Keratinocyte (primary cell): Measurements from ENCODE around the gene CUL2. TPM values are rescaled to one million over a fixed set of nuclear protein-coding genes. Genes with fewer than 3 reads are reported as not detected.

Experiments used
- DNase-seq: peaks from one replicate; pipeline ENCODE4 v3.0.0-alpha.2; 2011; ENCODE audit warnings: low read depth, missing footprints, low spot score
- FAIRE-seq: peaks from 2 replicates; lab custom pipeline; 2011; peaks lifted over from hg19 to GRCh38; lab: Jason Lieb, UNC
- H2AFZ ChIP-seq: 2 replicates; pipeline ENCODE4 v1.6.0; 2012; ENCODE audit warnings: low read length, control low read depth, inconsistent platforms; ENCODE audit not compliant: control insufficient read depth
- H3K27ac ChIP-seq: 2 replicates; pipeline ENCODE4 v1.5.1; 2011; ENCODE audit warnings: low read length; ENCODE audit not compliant: control insufficient read depth, insufficient read depth
- H3K27me3 ChIP-seq: 3 replicates; pipeline ENCODE4 v1.6.0; 2011; ENCODE audit warnings: low read length; ENCODE audit not compliant: control insufficient read depth, insufficient read depth; ENCODE audit errors: extremely low read depth
- H3K36me3 ChIP-seq, 2 experiments: 2 replicates in 1 of 2; 3 replicates in 1 of 2; pipeline ENCODE4 v1.5.1; 2011; ENCODE audit warnings: low read length in 2 of 2, mild to moderate bottlenecking in 1 of 2; ENCODE audit not compliant: control insufficient read depth in 2 of 2, insufficient read depth in 2 of 2; ENCODE audit errors: extremely low read depth in 1 of 2
- H3K4me1 ChIP-seq: 3 replicates; pipeline ENCODE4 v1.5.1; 2011; ENCODE audit warnings: low read length; ENCODE audit not compliant: control insufficient read depth, insufficient read depth; ENCODE audit errors: extremely low read depth
- H3K4me2 ChIP-seq: 3 replicates; pipeline ENCODE4 v1.6.0; 2011; ENCODE audit warnings: low read depth, low read length; ENCODE audit not compliant: control insufficient read depth, insufficient read depth; ENCODE audit errors: extremely low read depth
- H3K4me3 ChIP-seq, 3 experiments: fragments of 200-600 bp in 1 of 3; sonication (generic) in 1 of 3; 2 replicates in 2 of 3; 3 replicates in 1 of 3; pipeline ENCODE4 v1.5.1; 2011 to 2016; ENCODE audit warnings: low read length in 3 of 3, mild to moderate bottlenecking in 3 of 3, control low read depth in 2 of 3, inconsistent platforms in 1 of 3, low read depth in 1 of 3, mixed read lengths in 1 of 3, mixed run types in 1 of 3, moderate library complexity in 1 of 3; ENCODE audit not compliant: control insufficient read depth in 2 of 3, insufficient read depth in 2 of 3; ENCODE audit errors: extremely low read depth in 1 of 3
- H3K79me2 ChIP-seq: 2 replicates; pipeline ENCODE4 v1.6.0; 2012; ENCODE audit warnings: low read length; ENCODE audit not compliant: control insufficient read depth, insufficient read depth
- H3K9ac ChIP-seq: 3 replicates; pipeline ENCODE4 v1.6.0; 2011; ENCODE audit warnings: low read length; ENCODE audit not compliant: control insufficient read depth, insufficient read depth; ENCODE audit errors: extremely low read depth
- H3K9me1 ChIP-seq: 3 replicates; pipeline ENCODE4 v1.6.0; 2011; ENCODE audit warnings: low read length; ENCODE audit not compliant: control insufficient read depth, insufficient read depth; ENCODE audit errors: extremely low read depth
- H3K9me3 ChIP-seq: 2 replicates; pipeline ENCODE4 v1.5.1; 2012; ENCODE audit warnings: low read depth, low read length; ENCODE audit not compliant: control insufficient read depth
- H4K20me1 ChIP-seq: 3 replicates; pipeline ENCODE4 v1.6.0; 2011; ENCODE audit warnings: low read length; ENCODE audit not compliant: control insufficient read depth, insufficient read depth; ENCODE audit errors: extremely low read depth
- EZH2 ChIP-seq: IDR thresholded peaks from one replicate; pipeline ENCODE4 v1.6.1; 2012; ENCODE audit warnings: inconsistent platforms, mild to moderate bottlenecking, low read length, moderate library complexity
- dilution Hi-C: fragments of 300-500 bp; cut with MboI; formaldehyde crosslinking; loops from one replicate; pipeline ENCODE4 v1.7.0; 2020; ENCODE audit warnings: low sequenced_read_pairs; ENCODE audit not compliant: extremely low pct_ligation_motif_present
- polyA plus RNA-seq, 5 experiments: library from polyadenylated mRNA; depleted of rRNA in 3 of 5; stranded (reverse) in 3 of 5; stranded (forward) in 1 of 5; unstranded in 1 of 5; fragments of >200 nt; gene quantifications; 1 replicate in 1 of 5; 2 replicates in 3 of 5; 3 replicates in 1 of 5; pipeline versions ENCODE4 v1.2.1 to v1.2.3, GENCODE V29; 2011 to 2012; ENCODE audit warnings: missing spikeins in 2 of 5, low read depth in 1 of 5, low replicate concordance in 1 of 5
- TF ChIP-seq, protein P1 (sequence below), 3 experiments: IDR thresholded peaks in 1 of 3; conservative IDR thresholded peaks in 1 of 3; optimal IDR thresholded peaks in 1 of 3; 2 replicates in 2 of 3; 3 replicates in 1 of 3; pipeline versions ENCODE3 to v1.5.1; 2011; ENCODE audit warnings: low read length in 3 of 3, mild to moderate bottlenecking in 3 of 3, moderate library complexity in 2 of 3, control low read depth in 1 of 3, inconsistent platforms in 1 of 3; ENCODE audit not compliant: insufficient read depth in 2 of 3; ENCODE audit errors: extremely low read depth in 1 of 3

Gene CUL2
- polyA plus RNA-seq, 1 donor (not counting 4 experiments of a cell fraction or from before 2014, with no cell fraction given), result 39.7 TPM

DNA sequence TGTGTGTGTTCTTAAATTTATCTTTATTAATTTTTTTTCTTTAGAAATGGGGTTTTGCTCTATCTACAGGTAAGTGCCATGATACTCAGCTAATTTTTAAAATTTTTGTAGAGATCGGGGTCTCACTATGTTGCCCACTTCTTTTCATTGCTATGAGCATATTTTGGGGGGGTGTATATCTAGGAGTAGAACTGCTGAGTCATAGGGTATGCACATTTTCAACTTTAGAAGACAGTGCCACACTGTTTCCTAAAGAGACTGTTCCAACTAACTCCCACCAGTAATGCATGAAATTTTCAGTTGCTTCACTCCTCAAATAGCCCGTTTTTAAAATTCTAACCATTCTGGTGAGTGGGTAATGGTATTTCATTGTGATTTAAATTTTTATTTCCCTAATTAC lies 108.3 kb downstream of the CUL2 start:
- Histone ChIP-seq H3K27ac (no peak overlapping the region), H3K4me1 (peaks cover 12% of the 10 kb centered on the region), H2AFZ (no peak overlapping the region), H3K4me3 (no peak overlapping the region), H3K79me2 (no peaks in the 10 kb centered on the region), H3K36me3 (no peaks in the 10 kb centered on the region), H3K9me3 (no peaks in the 10 kb centered on the region), H3K9me1 (no peaks in the 10 kb centered on the region), H4K20me1 (no peaks in the 10 kb centered on the region), H3K9ac (no peak overlapping the region), H3K27me3 (no peaks in the 10 kb centered on the region), H3K4me2 (no peak overlapping the region)
- DNase-seq (no peak), FAIRE-seq (no peak)
- TF ChIP-seq, protein P1, sequence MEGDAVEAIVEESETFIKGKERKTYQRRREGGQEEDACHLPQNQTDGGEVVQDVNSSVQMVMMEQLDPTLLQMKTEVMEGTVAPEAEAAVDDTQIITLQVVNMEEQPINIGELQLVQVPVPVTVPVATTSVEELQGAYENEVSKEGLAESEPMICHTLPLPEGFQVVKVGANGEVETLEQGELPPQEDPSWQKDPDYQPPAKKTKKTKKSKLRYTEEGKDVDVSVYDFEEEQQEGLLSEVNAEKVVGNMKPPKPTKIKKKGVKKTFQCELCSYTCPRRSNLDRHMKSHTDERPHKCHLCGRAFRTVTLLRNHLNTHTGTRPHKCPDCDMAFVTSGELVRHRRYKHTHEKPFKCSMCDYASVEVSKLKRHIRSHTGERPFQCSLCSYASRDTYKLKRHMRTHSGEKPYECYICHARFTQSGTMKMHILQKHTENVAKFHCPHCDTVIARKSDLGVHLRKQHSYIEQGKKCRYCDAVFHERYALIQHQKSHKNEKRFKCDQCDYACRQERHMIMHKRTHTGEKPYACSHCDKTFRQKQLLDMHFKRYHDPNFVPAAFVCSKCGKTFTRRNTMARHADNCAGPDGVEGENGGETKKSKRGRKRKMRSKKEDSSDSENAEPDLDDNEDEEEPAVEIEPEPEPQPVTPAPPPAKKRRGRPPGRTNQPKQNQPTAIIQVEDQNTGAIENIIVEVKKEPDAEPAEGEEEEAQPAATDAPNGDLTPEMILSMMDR (optimal IDR thresholded peaks at IDR 0.05 in 1 of 3, IDR thresholded peaks at IDR 0.05 in 1 of 3, conservative IDR thresholded peaks at IDR 0.05 in 1 of 3; ENCODE audit: extremely low read depth in 1 of 3, insufficient read depth in 2 of 3, low read length in 3 of 3), result no peak
- no peak for TF ChIP-seq EZH2
- dilution Hi-C loops, result no loop called here

- dilution Hi-C loops, result no loop called here
- H3K4me2 ChIP-seq, result no peak overlapping the region
- no peak overlapping the region for H3K4me3 ChIP-seq
- no peak for TF ChIP-seq EZH2
- TF ChIP-seq, protein P1 (optimal IDR thresholded peaks at IDR 0.05 in 1 of 3, IDR thresholded peaks at IDR 0.05 in 1 of 3, conservative IDR thresholded peaks at IDR 0.05 in 1 of 3; ENCODE audit: extremely low read depth in 1 of 3, insufficient read depth in 2 of 3, low read length in 3 of 3), result no peak
- H3K27ac ChIP-seq, result no peak overlapping the region
- no peaks in the 10 kb centered on the region for H3K79me2 ChIP-seq
- no peaks in the 10 kb centered on the region for H4K20me1 ChIP-seq
- DNase-seq (no peak), FAIRE-seq (no peak)
- H3K36me3 ChIP-seq, result no peaks in the 10 kb centered on the region
- no peaks in the 10 kb centered on the region for H3K27me3 ChIP-seq
- no peaks in the 10 kb centered on the region for H3K9me3 ChIP-seq
- peaks cover 12% of the 10 kb centered on the region for H3K4me1 ChIP-seq
- no peak overlapping the region for H3K9ac ChIP-seq
- no peaks in the 10 kb centered on the region for H3K9me1 ChIP-seq
- no peak overlapping the region for H2AFZ ChIP-seq
Measured at GRCh38 chr10:34979938-34980337, 110.2 kb downstream of the CUL2 start.
